ENCODE measurements around the gene STMND1. TPM values are rescaled to one million over a fixed set of nuclear protein-coding genes. Genes with fewer than 3 reads are reported as not detected.
A peak's percentile ranks its signal among the peaks of the same experiment; 100 is the strongest.

Gene STMND1
- total RNA-seq, 1 donor from 2014 or later, result not detected

GRCh38 chr6:17091122-17091521 is 10.7 kb upstream of the STMND1 start:
- DNase-seq, result no peak

GRCh38 chr6:17093686-17094085 is 8.2 kb upstream of the STMND1 start:
- H3K36me3 ChIP-seq, result no peaks in the 10 kb centered on the region
- no peak for TF ChIP-seq CTCF (IDR thresholded peaks at IDR 0.05)
- DNase-seq (no peak), ATAC-seq (no peak)
- no peaks in the 10 kb centered on the region for H3K9me3 ChIP-seq
- H3K27ac ChIP-seq, result no peak overlapping the region
- H3K4me3 ChIP-seq, result no peak overlapping the region
- no peaks in the 10 kb centered on the region for H3K27me3 ChIP-seq
- H3K4me1 ChIP-seq, result no peaks in the 10 kb centered on the region
- intact Hi-C loops (cut with DNase I), result no loop called here

More at GRCh38 chr6:17091122-17091521, 10.7 kb upstream of the STMND1 start:
- Histone ChIP-seq H3K4me1 (no peaks in the 10 kb centered on the region), H3K27me3 (no peaks in the 10 kb centered on the region), H3K27ac (no peak overlapping the region), H3K4me3 (no peak overlapping the region), H3K36me3 (no peaks in the 10 kb centered on the region), H3K9me3 (no peaks in the 10 kb centered on the region)
- intact Hi-C loops (cut with DNase I), result no loop called here
- no peak for ATAC-seq
- peak; percentile 13 for TF ChIP-seq CTCF (IDR thresholded peaks at IDR 0.05)

- no peak overlapping the region for H3K4me3 ChIP-seq
- no peaks in the 10 kb centered on the region for H3K27me3 ChIP-seq
- H3K9me3 ChIP-seq, result no peaks in the 10 kb centered on the region
- H3K36me3 ChIP-seq, result no peaks in the 10 kb centered on the region
- DNase-seq (no peak), ATAC-seq (no peak)
- no peak overlapping the region for H3K27ac ChIP-seq
- intact Hi-C loops (cut with DNase I), result no loop called here
- H3K4me1 ChIP-seq, result no peaks in the 10 kb centered on the region
- TF ChIP-seq CTCF (IDR thresholded peaks at IDR 0.05), result no peak
Measured at GRCh38 chr6:17096096-17096495, 5.8 kb upstream of the STMND1 start.

- H3K4me3 ChIP-seq, result no peak overlapping the region
- no peak overlapping the region for H3K27ac ChIP-seq
- peaks cover 4% of the 10 kb centered on the region for H3K4me1 ChIP-seq
- H3K27me3 ChIP-seq, result no peaks in the 10 kb centered on the region
- TF ChIP-seq CTCF (IDR thresholded peaks at IDR 0.05), result no peak
- H3K36me3 ChIP-seq, result no peaks in the 10 kb centered on the region
- intact Hi-C loops (cut with DNase I), result no loop called here
- no peak for DNase-seq
- ATAC-seq, result no peak
- H3K9me3 ChIP-seq, result no peaks in the 10 kb centered on the region
Measured at GRCh38 chr6:17096652-17097051, 5.2 kb upstream of the STMND1 start.

- Histone ChIP-seq H3K4me3 (no peak overlapping the region), H3K36me3 (no peaks in the 10 kb centered on the region), H3K27ac (no peak overlapping the region), H3K9me3 (no peaks in the 10 kb centered on the region), H3K4me1 (peaks cover 14% of the 10 kb centered on the region), H3K27me3 (peaks cover 6% of the 10 kb centered on the region)
- no peak for TF ChIP-seq CTCF (IDR thresholded peaks at IDR 0.05)
- intact Hi-C loops (cut with DNase I), result no loop called here
- no peak for DNase-seq
- ATAC-seq, result no peak
Measured at GRCh38 chr6:17097982-17098381, 3.9 kb upstream of the STMND1 start.

GRCh38 chr6:17098538-17098937 is 3.3 kb upstream of the STMND1 start:
- intact Hi-C loops (cut with DNase I), result no loop called here

More at GRCh38 chr6:17098538-17098937, 3.3 kb upstream of the STMND1 start:
- no peaks in the 10 kb centered on the region for H3K9me3 ChIP-seq
- TF ChIP-seq CTCF (IDR thresholded peaks at IDR 0.05), result no peak
- peaks cover 11% of the 10 kb centered on the region for H3K27me3 ChIP-seq
- no peak for DNase-seq
- no peak overlapping the region for H3K27ac ChIP-seq
- no peak overlapping the region for H3K4me3 ChIP-seq
- no peaks in the 10 kb centered on the region for H3K36me3 ChIP-seq
- ATAC-seq, result no peak
- H3K4me1 ChIP-seq, result peaks cover 14% of the 10 kb centered on the region
